ENCODE measurements around the gene PRR13.
"Not testable (repeated sequence)": the region's sequence is repeated elsewhere in the genome, so short reads cannot be mapped to it uniquely, and the experiment has no call there.

Gene PRR13

DNA sequence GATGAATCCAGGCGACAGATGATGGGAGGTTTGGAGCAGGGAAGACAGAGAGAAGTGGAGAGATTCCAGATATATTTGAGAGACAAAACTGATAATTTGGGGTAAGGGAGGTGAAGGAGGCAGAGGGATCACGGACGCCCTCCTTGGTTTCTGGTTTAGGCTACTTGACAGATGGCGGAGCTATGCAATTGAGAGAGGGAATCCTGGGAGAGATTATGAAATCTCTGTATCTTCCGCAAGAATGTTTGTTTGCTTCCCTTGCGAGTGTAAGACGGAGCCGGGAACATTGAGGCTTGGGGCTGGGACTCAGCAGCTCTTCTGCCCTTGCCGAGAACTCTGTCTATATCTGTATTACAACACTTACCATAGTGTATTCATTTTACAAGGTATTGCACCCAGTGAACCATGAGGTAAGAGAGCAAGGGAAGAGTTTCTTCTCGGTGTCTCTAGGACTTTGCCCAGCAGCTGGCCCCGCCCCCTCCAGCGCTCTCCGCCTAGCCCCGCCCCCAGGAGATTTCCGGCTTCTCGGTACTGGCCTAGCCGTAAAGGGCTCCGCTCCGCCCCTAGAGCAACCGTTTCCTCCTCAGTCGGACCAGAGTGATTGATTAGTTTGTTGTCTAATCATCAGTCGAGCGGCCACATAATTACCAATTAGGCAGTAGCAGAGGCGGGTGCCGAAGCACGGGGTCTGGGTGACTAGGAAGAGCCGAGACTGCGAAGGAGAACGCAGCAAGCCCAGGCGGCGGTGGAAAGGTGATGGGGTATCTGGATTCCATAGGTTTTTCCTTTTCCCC is at the start of gene PRR13:
PRR13 (plus strand) TSS at position 695 of the 794 bp plus-strand sequence. CDS start 981 bp downstream, outside the sequence.
- H3K4me3 ChIP-seq (ENCODE audit: insufficient read length, low read depth): peak within 1 kb of the TSS; percentile 88
- H3K9me3 ChIP-seq (ENCODE audit: insufficient read depth, low read length): no peaks in the 10 kb centered on the region
- H3K9ac ChIP-seq (ENCODE audit: insufficient read length, low read depth): peak within 1 kb of the TSS; percentile 95
- H3K27me3 ChIP-seq (ENCODE audit: insufficient read depth, insufficient read length): no peaks in the 10 kb centered on the region
- TF ChIP-seq YY1 (IDR thresholded peaks at IDR 0.05; ENCODE audit: insufficient read depth, insufficient read length) (no peak), SUZ12 (IDR thresholded peaks at IDR 0.05; ENCODE audit: extremely low read depth, insufficient read depth, insufficient read length) (no peak), ZNF274 (IDR thresholded peaks at IDR 0.05; ENCODE audit: low read depth, low read length) (no peak)
- H3K36me3 ChIP-seq (ENCODE audit: insufficient read depth, insufficient read length, low read length): peaks cover 26% of the 10 kb centered on the region
- DNase-seq (ENCODE audit: low read depth, low spot score): peak; percentile 99
- H3K4me1 ChIP-seq (ENCODE audit: insufficient read depth, insufficient read length): peaks cover 2% of the 10 kb centered on the region

DNA sequence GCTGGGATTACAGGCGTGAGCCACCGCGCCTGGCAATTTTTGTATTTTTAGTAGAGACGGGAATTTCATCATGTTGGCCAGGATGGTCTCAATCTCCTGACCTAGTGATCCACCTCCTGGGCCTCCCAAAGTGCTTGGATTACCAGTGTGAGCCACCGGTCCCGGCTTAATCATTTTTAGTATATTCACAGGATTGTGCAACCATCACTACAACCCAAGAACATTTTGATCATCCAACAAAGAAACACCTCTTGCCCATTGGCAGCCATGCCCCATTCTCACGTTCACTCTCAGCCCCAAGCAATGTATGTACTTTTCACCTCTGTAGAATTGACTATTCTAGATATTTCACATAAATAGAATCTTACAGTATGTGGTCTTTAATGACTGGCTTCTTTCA is 41.6 kb upstream of the PRR13 start:
- no peaks in the 10 kb centered on the region for H3K4me1 ChIP-seq (ENCODE audit: insufficient read depth, insufficient read length)
- no peaks in the 10 kb centered on the region for H3K9me3 ChIP-seq (ENCODE audit: insufficient read depth, low read length)
- H3K9ac ChIP-seq (ENCODE audit: insufficient read length, low read depth): no peak overlapping the region
- H3K27me3 ChIP-seq (ENCODE audit: insufficient read depth, insufficient read length): no peaks in the 10 kb centered on the region
- no peak for DNase-seq (ENCODE audit: low read depth, low spot score)
- no peak overlapping the region for H3K4me3 ChIP-seq (ENCODE audit: insufficient read length, low read depth)
- peaks cover 18% of the 10 kb centered on the region for H3K36me3 ChIP-seq (ENCODE audit: insufficient read depth, insufficient read length, low read length)
- no peak for TF ChIP-seq YY1 (IDR thresholded peaks at IDR 0.05; ENCODE audit: insufficient read depth, insufficient read length)
- no peak for TF ChIP-seq SUZ12 (IDR thresholded peaks at IDR 0.05; ENCODE audit: extremely low read depth, insufficient read depth, insufficient read length)
- no peak for TF ChIP-seq ZNF274 (IDR thresholded peaks at IDR 0.05; ENCODE audit: low read depth, low read length)

DNA sequence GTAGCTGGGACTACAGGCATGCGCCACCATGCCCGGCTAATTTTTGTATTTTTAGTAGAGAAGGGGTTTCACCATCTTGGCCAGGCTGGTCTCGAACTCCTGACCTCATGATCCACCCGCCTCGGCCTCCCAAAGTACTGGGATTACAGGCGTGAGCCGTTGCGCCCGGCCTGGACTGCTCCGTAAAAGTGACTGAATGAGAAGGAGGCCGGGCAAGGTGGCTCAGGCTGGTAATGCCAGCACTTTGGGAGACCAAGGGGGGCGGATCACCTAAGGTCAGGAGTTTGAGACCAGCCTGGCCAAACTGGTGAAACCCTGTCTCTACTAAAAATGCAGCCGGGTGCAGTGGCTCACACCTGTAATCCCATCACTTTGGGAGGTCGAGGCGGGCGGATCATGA is 39.2 kb upstream of the PRR13 start:
- H3K27me3 ChIP-seq (ENCODE audit: insufficient read depth, insufficient read length): not testable (repeated sequence)

GRCh38 chr12:53402871-53403270 is 38.7 kb upstream of the PRR13 start:
- Histone ChIP-seq H3K4me3 (ENCODE audit: insufficient read length, low read depth) (no peak overlapping the region), H3K9ac (ENCODE audit: insufficient read length, low read depth) (no peak overlapping the region), H3K27me3 (ENCODE audit: insufficient read depth, insufficient read length) (no peaks in the 10 kb centered on the region), H3K4me1 (ENCODE audit: insufficient read depth, insufficient read length) (no peaks in the 10 kb centered on the region), H3K36me3 (ENCODE audit: insufficient read depth, insufficient read length, low read length) (peaks cover 26% of the 10 kb centered on the region), H3K9me3 (ENCODE audit: insufficient read depth, low read length) (no peaks in the 10 kb centered on the region)
- no peak for TF ChIP-seq ZNF274 (IDR thresholded peaks at IDR 0.05; ENCODE audit: low read depth, low read length)
- no peak for TF ChIP-seq YY1 (IDR thresholded peaks at IDR 0.05; ENCODE audit: insufficient read depth, insufficient read length)
- TF ChIP-seq SUZ12 (IDR thresholded peaks at IDR 0.05; ENCODE audit: extremely low read depth, insufficient read depth, insufficient read length): no peak
- no peak for DNase-seq (ENCODE audit: low read depth, low spot score)

More for the DNA sequence above, 39.2 kb upstream of the PRR13 start:
- H3K9me3 ChIP-seq (ENCODE audit: insufficient read depth, low read length); H3K4me3 ChIP-seq (ENCODE audit: insufficient read length, low read depth); H3K9ac ChIP-seq (ENCODE audit: insufficient read length, low read depth); DNase-seq (ENCODE audit: low read depth, low spot score); H3K4me1 ChIP-seq (ENCODE audit: insufficient read depth, insufficient read length): not testable (repeated sequence)
- H3K36me3 ChIP-seq (ENCODE audit: insufficient read depth, insufficient read length, low read length): peaks cover 26% of the 10 kb centered on the region

- DNase-seq (ENCODE audit: low read depth, low spot score): no peak
- Histone ChIP-seq H3K36me3 (ENCODE audit: insufficient read depth, insufficient read length, low read length) (peaks cover 64% of the 10 kb centered on the region), H3K9me3 (ENCODE audit: insufficient read depth, low read length) (no peaks in the 10 kb centered on the region), H3K4me1 (ENCODE audit: insufficient read depth, insufficient read length) (peaks cover 5% of the 10 kb centered on the region), H3K4me3 (ENCODE audit: insufficient read length, low read depth) (no peak overlapping the region), H3K27me3 (ENCODE audit: insufficient read depth, insufficient read length) (no peaks in the 10 kb centered on the region), H3K9ac (ENCODE audit: insufficient read length, low read depth) (no peak overlapping the region)
- no peak for TF ChIP-seq YY1 (IDR thresholded peaks at IDR 0.05; ENCODE audit: insufficient read depth, insufficient read length)
- no peak for TF ChIP-seq SUZ12 (IDR thresholded peaks at IDR 0.05; ENCODE audit: extremely low read depth, insufficient read depth, insufficient read length)
- TF ChIP-seq ZNF274 (IDR thresholded peaks at IDR 0.05; ENCODE audit: low read depth, low read length): no peak
Observed at GRCh38 chr12:53410951-53411350, 30.6 kb upstream of the PRR13 start.

DNA sequence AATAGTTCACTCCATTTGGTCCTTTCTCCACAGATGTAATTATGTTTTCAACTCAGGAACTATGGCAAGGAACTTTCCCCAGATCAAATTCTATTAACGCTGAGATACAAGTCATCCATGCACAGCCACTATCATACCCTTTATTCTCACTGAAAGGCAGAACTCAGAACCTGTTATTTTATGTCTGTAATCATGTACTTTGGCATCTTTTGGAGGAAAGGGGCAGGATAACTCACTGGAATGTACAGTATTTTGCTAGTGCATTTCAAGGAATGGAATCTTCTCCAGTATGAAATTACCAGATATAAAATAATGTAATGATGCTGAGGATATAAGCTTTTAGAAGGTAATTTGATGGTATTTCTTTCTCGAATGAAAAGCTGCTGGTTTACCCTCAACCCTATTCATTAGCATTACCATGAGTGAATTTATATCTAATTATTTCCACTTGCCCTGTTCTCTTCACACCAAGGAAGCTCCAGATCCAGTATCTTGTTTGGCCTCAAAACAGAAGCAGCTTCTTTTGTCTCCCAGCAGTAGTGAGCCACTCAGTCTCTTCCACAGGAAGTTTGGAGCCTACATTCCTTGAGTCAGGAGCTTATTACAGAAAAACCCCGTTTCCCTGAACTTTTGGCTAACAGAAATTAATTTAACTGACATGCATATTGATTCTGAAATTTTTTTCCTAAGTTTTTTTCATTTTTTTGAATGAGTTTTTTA is 27.9 kb upstream of the PRR13 start:
- DNase-seq (ENCODE audit: low read depth, low spot score): no peak
- H3K36me3 ChIP-seq (ENCODE audit: insufficient read depth, insufficient read length, low read length): peaks cover 48% of the 10 kb centered on the region
- peaks cover 5% of the 10 kb centered on the region for H3K4me1 ChIP-seq (ENCODE audit: insufficient read depth, insufficient read length)
- no peaks in the 10 kb centered on the region for H3K9me3 ChIP-seq (ENCODE audit: insufficient read depth, low read length)
- H3K9ac ChIP-seq (ENCODE audit: insufficient read length, low read depth): no peak overlapping the region
- H3K27me3 ChIP-seq (ENCODE audit: insufficient read depth, insufficient read length): no peaks in the 10 kb centered on the region
- TF ChIP-seq YY1 (IDR thresholded peaks at IDR 0.05; ENCODE audit: insufficient read depth, insufficient read length): no peak
- no peak for TF ChIP-seq ZNF274 (IDR thresholded peaks at IDR 0.05; ENCODE audit: low read depth, low read length)
- TF ChIP-seq SUZ12 (IDR thresholded peaks at IDR 0.05; ENCODE audit: extremely low read depth, insufficient read depth, insufficient read length): no peak
- no peak overlapping the region for H3K4me3 ChIP-seq (ENCODE audit: insufficient read length, low read depth)

- peaks cover 39% of the 10 kb centered on the region for H3K36me3 ChIP-seq (ENCODE audit: insufficient read depth, insufficient read length, low read length)
- peak overlapping the region; percentile 24 for H3K9ac ChIP-seq (ENCODE audit: insufficient read length, low read depth)
- no peak for DNase-seq (ENCODE audit: low read depth, low spot score)
- TF ChIP-seq YY1 (IDR thresholded peaks at IDR 0.05; ENCODE audit: insufficient read depth, insufficient read length) (no peak), ZNF274 (IDR thresholded peaks at IDR 0.05; ENCODE audit: low read depth, low read length) (no peak), SUZ12 (IDR thresholded peaks at IDR 0.05; ENCODE audit: extremely low read depth, insufficient read depth, insufficient read length) (no peak)
- peaks cover 5% of the 10 kb centered on the region for H3K4me1 ChIP-seq (ENCODE audit: insufficient read depth, insufficient read length)
- no peak overlapping the region for H3K4me3 ChIP-seq (ENCODE audit: insufficient read length, low read depth)
- no peaks in the 10 kb centered on the region for H3K27me3 ChIP-seq (ENCODE audit: insufficient read depth, insufficient read length)
- no peaks in the 10 kb centered on the region for H3K9me3 ChIP-seq (ENCODE audit: insufficient read depth, low read length)
Observed at GRCh38 chr12:53414756-53415417, 26.6 kb upstream of the PRR13 start.

- not testable (repeated sequence) for H3K9me3 ChIP-seq (ENCODE audit: insufficient read depth, low read length); H3K27me3 ChIP-seq (ENCODE audit: insufficient read depth, insufficient read length); H3K4me1 ChIP-seq (ENCODE audit: insufficient read depth, insufficient read length); H3K9ac ChIP-seq (ENCODE audit: insufficient read length, low read depth); DNase-seq (ENCODE audit: low read depth, low spot score); H3K4me3 ChIP-seq (ENCODE audit: insufficient read length, low read depth)
- peaks cover 36% of the 10 kb centered on the region for H3K36me3 ChIP-seq (ENCODE audit: insufficient read depth, insufficient read length, low read length)
Observed at GRCh38 chr12:53415752-53416389, 25.7 kb upstream of the PRR13 start.

GRCh38 chr12:53417291-53417816 is 24.2 kb upstream of the PRR13 start:
- DNase-seq (ENCODE audit: low read depth, low spot score); H3K9ac ChIP-seq (ENCODE audit: insufficient read length, low read depth); H3K27me3 ChIP-seq (ENCODE audit: insufficient read depth, insufficient read length); H3K4me1 ChIP-seq (ENCODE audit: insufficient read depth, insufficient read length); H3K9me3 ChIP-seq (ENCODE audit: insufficient read depth, low read length); H3K4me3 ChIP-seq (ENCODE audit: insufficient read length, low read depth): not testable (repeated sequence)
- H3K36me3 ChIP-seq (ENCODE audit: insufficient read depth, insufficient read length, low read length): peaks cover 22% of the 10 kb centered on the region
